Right lobe of liver (tissue), 4 donors: ENCODE measurements around the gene ITFG2.

Source experiments
- CTCF ChIP-seq, 4 donors: fragments of 200-600 bp in 3 of 4; fragments of 450-650 bp in 1 of 4; IDR thresholded peaks; one replicate each; pipeline versions ENCODE4 v1.5.1 to v1.8.0; 2016 to 2022; ENCODE audit warnings: antibody characterized with exemption in 4 of 4, mild to moderate bottlenecking in 2 of 4
- POLR2A ChIP-seq: fragments of 450-650 bp; IDR thresholded peaks from one replicate; pipeline ENCODE4 v1.6.1; 2017; ENCODE audit warnings: antibody characterized with exemption, mild to moderate bottlenecking
- donor health status: DM: no; HTN: no; CAD: no.
- donor health status: DM: no; HTN: no; CAD: no.
- donor health status: DM: no; HTN: yes; CAD: no.

DNA sequence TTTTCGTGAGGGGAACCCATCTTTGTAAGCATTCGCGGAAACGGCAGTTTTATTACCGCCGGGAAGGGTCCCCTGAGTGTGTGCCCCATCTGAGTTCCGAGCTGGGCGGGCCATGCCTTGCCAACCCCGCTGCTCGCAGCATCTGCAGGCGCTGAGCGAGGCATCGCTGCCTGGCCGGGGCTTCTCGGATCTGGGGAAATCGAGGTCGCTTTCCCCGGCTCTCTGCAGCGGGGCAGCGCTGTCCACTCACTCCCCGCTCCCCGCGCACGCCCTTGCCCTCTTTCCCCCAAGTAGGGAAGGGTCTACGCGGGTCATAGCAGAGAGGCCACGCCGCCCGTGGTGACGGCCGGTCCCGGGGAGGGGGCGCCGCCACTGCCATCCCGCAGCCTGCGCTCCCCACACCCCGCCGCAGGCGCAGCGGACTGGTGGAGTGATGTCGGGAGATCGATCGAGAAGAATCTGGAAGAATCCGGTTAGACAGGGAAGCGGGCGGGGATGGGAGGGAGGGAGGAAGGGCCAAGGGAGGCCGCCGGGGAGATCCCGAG is 18.2 kb upstream of the ITFG2 start:
- TF ChIP-seq CTCF (IDR thresholded peaks at IDR 0.05) (no peak), POLR2A (no peak)
